Measurements from ENCODE around the gene RGS10. TPM values are rescaled to one million over a fixed set of nuclear protein-coding genes. Genes with fewer than 3 reads are reported as not detected.

The RGS10 gene
- total RNA-seq, 5 donors from 2014 or later (not counting 1 experiment from before 2014, with no cell fraction given): 77.1 to 163 (median 155) TPM

DNA sequence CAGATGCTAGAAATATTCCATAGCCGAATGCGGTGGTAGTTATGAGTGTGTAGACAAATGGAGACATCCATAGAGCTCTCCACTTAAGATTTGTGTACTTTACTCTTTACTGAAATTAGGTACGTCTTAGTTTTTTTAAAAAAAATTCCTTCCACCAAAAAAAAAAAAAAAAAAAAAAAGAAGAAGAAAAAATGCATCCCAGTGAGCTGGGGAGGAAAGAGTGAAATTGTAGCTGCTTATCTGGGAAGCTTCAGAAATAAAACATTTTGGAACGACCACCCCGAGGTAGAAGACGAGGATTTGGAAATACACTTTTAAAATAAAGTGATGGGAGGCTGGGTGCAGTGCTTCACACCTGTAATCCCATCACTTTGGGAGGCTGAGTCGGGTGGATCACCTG, 53.8 kb downstream of the RGS10 start:
- no peaks in the 10 kb centered on the region for H3K27me3 Mint-ChIP-seq
- Histone ChIP-seq H3K27me3 (replicated peaks in 1 of 2; ENCODE audit: control insufficient read depth in 2 of 2, extremely low read depth in 1 of 2, insufficient read depth in 2 of 2, low read length in 1 of 2) (no peaks in the 10 kb centered on the region), H3K36me3 (ENCODE audit: control insufficient read depth in 2 of 2, extremely low read depth in 1 of 2, insufficient read depth in 1 of 2, low read length in 1 of 2) (no peaks in the 10 kb centered on the region), H3K27ac (ENCODE audit: low read length) (peak overlapping the region; percentile 86), H3K4me1 (ENCODE audit: control insufficient read depth in 1 of 2, extremely low read depth in 1 of 2, insufficient read depth in 2 of 2, low read length in 2 of 2) (peaks cover 12 to 31% of the 10 kb centered on the region in 2 experiments), H3K4me3 (ENCODE audit: control insufficient read depth in 1 of 2, extremely low read depth in 1 of 2, low read length in 1 of 2) (no peak overlapping the region), H3K9me3 (no peaks in the 10 kb centered on the region)
- CTCF ChIA-PET: interaction anchor here (0.6 to 1.1 kb wide), 6 partner anchors 27 to 846 kb away, joined by 3 to 6 read pairs (median 4); no protein-coding TSS in a partner anchor
- peak overlapping the region in 2 of 3 donors; percentile 17 to 74 for H3K4me3 Mint-ChIP-seq
- H3K9me3 Mint-ChIP-seq: no peaks in the 10 kb centered on the region
- DNase-seq: no peak
- peaks cover 31 to 41% (median 32%) of the 10 kb centered on the region in 3 donors for H3K4me1 Mint-ChIP-seq
- no CpG with 5 or more reads among the region's 7 CpGs for WGBS (ENCODE audit: insufficient coverage)
- no peak for ATAC-seq (replicated peaks in 1 of 4)
- POLR2A ChIA-PET: interaction anchor here (0.6 kb wide), 3 partner anchors 19 to 38 kb away, joined by 3 to 7 read pairs (median 4); no protein-coding TSS in a partner anchor
- H3K27ac Mint-ChIP-seq: peak overlapping the region; percentile 91 to 95
- H3K36me3 Mint-ChIP-seq: no peaks in the 10 kb centered on the region

DNA sequence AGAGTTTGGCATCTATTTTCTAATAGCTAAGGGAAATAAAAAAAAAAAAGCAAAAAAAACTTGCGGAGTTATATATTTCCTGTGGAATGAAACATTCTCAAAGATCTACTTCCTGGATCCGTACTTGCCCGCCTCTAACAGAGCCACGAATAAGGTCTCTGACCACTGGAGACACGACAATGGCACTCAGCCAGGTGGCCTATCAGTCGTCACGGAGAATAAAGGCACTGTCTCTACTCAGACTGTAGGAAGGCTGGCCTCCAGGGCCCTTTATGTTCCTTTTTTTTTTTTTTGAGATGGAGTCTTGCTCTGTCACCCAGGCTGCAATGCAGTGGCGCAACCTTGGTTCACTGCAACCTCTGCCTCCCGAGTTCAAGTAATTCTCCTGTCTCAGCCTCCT, 58.7 kb downstream of the RGS10 start:
- no peak overlapping the region for H3K27ac ChIP-seq (ENCODE audit: low read length)

GRCh38 chr10:119483001-119483400, 59.5 kb downstream of the RGS10 start:
- no peak overlapping the region for H3K4me3 ChIP-seq (ENCODE audit: control insufficient read depth in 1 of 2, extremely low read depth in 1 of 2, low read length in 1 of 2)

More for the DNA sequence above, 58.7 kb downstream of the RGS10 start:
- no peaks in the 10 kb centered on the region for H3K9me3 ChIP-seq
- H3K9me3 Mint-ChIP-seq: no peaks in the 10 kb centered on the region
- ChIA-PET POLR2A (no interaction called here), CTCF (no interaction called here)
- H3K4me1 Mint-ChIP-seq: peaks cover 8 to 23% (median 12%) of the 10 kb centered on the region in 3 donors
- H3K36me3 ChIP-seq (ENCODE audit: control insufficient read depth in 2 of 2, extremely low read depth in 1 of 2, insufficient read depth in 1 of 2, low read length in 1 of 2): no peaks in the 10 kb centered on the region
- DNase-seq (no peak), ATAC-seq (replicated peaks in 1 of 4) (no peak)
- peaks cover 5 to 11% of the 10 kb centered on the region in 2 experiments for H3K4me1 ChIP-seq (ENCODE audit: control insufficient read depth in 1 of 2, extremely low read depth in 1 of 2, insufficient read depth in 2 of 2, low read length in 2 of 2)
- H3K27me3 ChIP-seq (replicated peaks in 1 of 2; ENCODE audit: control insufficient read depth in 2 of 2, extremely low read depth in 1 of 2, insufficient read depth in 2 of 2, low read length in 1 of 2): no peaks in the 10 kb centered on the region
- no peak overlapping the region for H3K4me3 ChIP-seq (ENCODE audit: control insufficient read depth in 1 of 2, extremely low read depth in 1 of 2, low read length in 1 of 2)
- 96% methylated on average over 4 of the region's 9 CpGs for WGBS (ENCODE audit: insufficient coverage)
- no peak overlapping the region for H3K4me3 Mint-ChIP-seq
- H3K27me3 Mint-ChIP-seq: no peaks in the 10 kb centered on the region
- H3K27ac Mint-ChIP-seq: no peak overlapping the region
- no peaks in the 10 kb centered on the region for H3K36me3 Mint-ChIP-seq

GRCh38 chr10:119481781-119482426, 60.6 kb downstream of the RGS10 start:
- Mint-ChIP-seq H3K4me1 (peaks cover 27 to 32% (median 28%) of the 10 kb centered on the region in 3 donors), H3K4me3 (no peak overlapping the region), H3K27ac (no peak overlapping the region), H3K9me3 (no peaks in the 10 kb centered on the region), H3K27me3 (no peaks in the 10 kb centered on the region), H3K36me3 (no peaks in the 10 kb centered on the region)
- ATAC-seq (replicated peaks in 1 of 4) (no peak), DNase-seq (no peak)
- H3K9me3 ChIP-seq: no peaks in the 10 kb centered on the region
- ChIA-PET CTCF (no interaction called here), POLR2A (no interaction called here)
- WGBS (ENCODE audit: insufficient coverage): 97% methylated on average over 4 of the region's 12 CpGs
- no peak overlapping the region for H3K4me3 ChIP-seq (ENCODE audit: control insufficient read depth in 1 of 2, extremely low read depth in 1 of 2, low read length in 1 of 2)
- H3K36me3 ChIP-seq (ENCODE audit: control insufficient read depth in 2 of 2, extremely low read depth in 1 of 2, insufficient read depth in 1 of 2, low read length in 1 of 2): no peaks in the 10 kb centered on the region
- peaks cover 17 to 28% of the 10 kb centered on the region in 2 experiments for H3K4me1 ChIP-seq (ENCODE audit: control insufficient read depth in 1 of 2, extremely low read depth in 1 of 2, insufficient read depth in 2 of 2, low read length in 2 of 2)
- H3K27ac ChIP-seq (ENCODE audit: low read length): no peak overlapping the region
- no peaks in the 10 kb centered on the region for H3K27me3 ChIP-seq (replicated peaks in 1 of 2; ENCODE audit: control insufficient read depth in 2 of 2, extremely low read depth in 1 of 2, insufficient read depth in 2 of 2, low read length in 1 of 2)

More at GRCh38 chr10:119483001-119483400, 59.5 kb downstream of the RGS10 start:
- WGBS (ENCODE audit: insufficient coverage): 83% methylated on average over 1 of the region's 6 CpGs
- Mint-ChIP-seq H3K27ac (no peak overlapping the region), H3K36me3 (no peaks in the 10 kb centered on the region), H3K27me3 (no peaks in the 10 kb centered on the region), H3K9me3 (no peaks in the 10 kb centered on the region), H3K4me1 (peaks cover 17 to 27% (median 17%) of the 10 kb centered on the region in 3 donors), H3K4me3 (no peak overlapping the region)
- H3K27ac ChIP-seq (ENCODE audit: low read length): no peak overlapping the region
- ChIA-PET CTCF (no interaction called here), POLR2A (no interaction called here)
- no peaks in the 10 kb centered on the region for H3K36me3 ChIP-seq (ENCODE audit: control insufficient read depth in 2 of 2, extremely low read depth in 1 of 2, insufficient read depth in 1 of 2, low read length in 1 of 2)
- H3K9me3 ChIP-seq: no peaks in the 10 kb centered on the region
- H3K27me3 ChIP-seq (replicated peaks in 1 of 2; ENCODE audit: control insufficient read depth in 2 of 2, extremely low read depth in 1 of 2, insufficient read depth in 2 of 2, low read length in 1 of 2): no peaks in the 10 kb centered on the region
- DNase-seq (no peak), ATAC-seq (replicated peaks in 1 of 4) (no peak)
- peaks cover 12 to 19% of the 10 kb centered on the region in 2 experiments for H3K4me1 ChIP-seq (ENCODE audit: control insufficient read depth in 1 of 2, extremely low read depth in 1 of 2, insufficient read depth in 2 of 2, low read length in 2 of 2)

GRCh38 chr10:119480667-119481066, 61.9 kb downstream of the RGS10 start:
- ChIA-PET POLR2A (interaction anchor here in 1 of 2 donors (0.7 kb wide), 1 partner anchor 95 kb away, joined by 3 read pairs; no protein-coding TSS in a partner anchor), CTCF (interaction anchor here in 1 of 2 donors (0.6 kb wide), 2 partner anchors 32 to 140 kb away, joined by 3 to 4 read pairs; no protein-coding TSS in a partner anchor)
- Histone ChIP-seq H3K9me3 (no peaks in the 10 kb centered on the region), H3K36me3 (ENCODE audit: control insufficient read depth in 2 of 2, extremely low read depth in 1 of 2, insufficient read depth in 1 of 2, low read length in 1 of 2) (no peaks in the 10 kb centered on the region), H3K27ac (ENCODE audit: low read length) (no peak overlapping the region), H3K4me3 (ENCODE audit: control insufficient read depth in 1 of 2, extremely low read depth in 1 of 2, low read length in 1 of 2) (no peak overlapping the region), H3K27me3 (replicated peaks in 1 of 2; ENCODE audit: control insufficient read depth in 2 of 2, extremely low read depth in 1 of 2, insufficient read depth in 2 of 2, low read length in 1 of 2) (no peaks in the 10 kb centered on the region), H3K4me1 (ENCODE audit: control insufficient read depth in 1 of 2, extremely low read depth in 1 of 2, insufficient read depth in 2 of 2, low read length in 2 of 2) (peaks cover 17 to 28% of the 10 kb centered on the region in 2 experiments)
- Mint-ChIP-seq H3K4me1 (peaks cover 27 to 39% (median 29%) of the 10 kb centered on the region in 3 donors), H3K27ac (peak overlapping the region in 1 of 2 donors; percentile 23), H3K9me3 (no peaks in the 10 kb centered on the region), H3K4me3 (no peak overlapping the region), H3K36me3 (no peaks in the 10 kb centered on the region), H3K27me3 (no peaks in the 10 kb centered on the region)
- ATAC-seq (replicated peaks in 1 of 4) (no peak), DNase-seq (no peak)
- WGBS (ENCODE audit: insufficient coverage): 86% methylated on average over 3 of the region's 4 CpGs

DNA sequence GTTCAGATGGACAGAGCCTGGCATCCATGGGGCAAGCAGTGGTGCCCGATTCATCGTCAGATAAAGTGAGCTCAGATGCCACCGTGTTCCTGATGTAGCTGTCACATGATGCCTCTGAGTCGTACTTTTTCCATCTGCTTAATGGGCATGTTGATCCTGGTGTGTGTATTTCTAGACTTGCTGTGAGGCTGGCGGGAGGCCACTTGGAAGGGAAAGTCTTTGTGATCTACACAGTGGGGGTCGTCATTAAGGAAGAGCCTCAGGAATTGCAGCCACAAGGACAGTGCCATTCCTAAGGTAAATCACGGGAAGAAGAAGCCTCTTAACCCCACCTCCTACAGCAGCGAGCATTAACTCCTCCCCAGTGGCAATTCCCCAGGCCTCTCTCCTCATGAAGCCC, 63.0 kb downstream of the RGS10 start:
- H3K27ac ChIP-seq (ENCODE audit: low read length): no peak overlapping the region
- POLR2A ChIA-PET: no interaction called here
- no peak overlapping the region for H3K4me3 ChIP-seq (ENCODE audit: control insufficient read depth in 1 of 2, extremely low read depth in 1 of 2, low read length in 1 of 2)
- WGBS (ENCODE audit: insufficient coverage): 53% methylated on average over 3 of the region's 8 CpGs
- Mint-ChIP-seq H3K27ac (peak overlapping the region; percentile 3 to 76), H3K9me3 (no peaks in the 10 kb centered on the region), H3K4me1 (peaks cover 27 to 39% (median 29%) of the 10 kb centered on the region in 3 donors), H3K36me3 (no peaks in the 10 kb centered on the region), H3K27me3 (no peaks in the 10 kb centered on the region), H3K4me3 (peak overlapping the region in 1 of 3 donors; percentile 64)
- H3K27me3 ChIP-seq (replicated peaks in 1 of 2; ENCODE audit: control insufficient read depth in 2 of 2, extremely low read depth in 1 of 2, insufficient read depth in 2 of 2, low read length in 1 of 2): no peaks in the 10 kb centered on the region
- H3K36me3 ChIP-seq (ENCODE audit: control insufficient read depth in 2 of 2, extremely low read depth in 1 of 2, insufficient read depth in 1 of 2, low read length in 1 of 2): no peaks in the 10 kb centered on the region
- ATAC-seq (replicated peaks in 1 of 4): no peak
- CTCF ChIA-PET: no interaction called here
- no peak for DNase-seq
- H3K9me3 ChIP-seq: no peaks in the 10 kb centered on the region
- peaks cover 17 to 28% of the 10 kb centered on the region in 2 experiments for H3K4me1 ChIP-seq (ENCODE audit: control insufficient read depth in 1 of 2, extremely low read depth in 1 of 2, insufficient read depth in 2 of 2, low read length in 2 of 2)

Data from T-cell (primary cell).